Embryonic facial prominence (tissue), 1 donor: ENCODE data around the gene SLC4A7.
A peak's percentile ranks its signal among the peaks of the same experiment; 100 is the strongest.
"Not testable (repeated sequence)": the region's sequence is repeated elsewhere in the genome, so short reads cannot be mapped to it uniquely, and the experiment has no call there.

Experiments
- DNase-seq: peaks from one replicate; pipeline ENCODE4 v3.0.0-alpha.2; 2016; ENCODE audit errors: extremely low spot score

Gene SLC4A7

DNA sequence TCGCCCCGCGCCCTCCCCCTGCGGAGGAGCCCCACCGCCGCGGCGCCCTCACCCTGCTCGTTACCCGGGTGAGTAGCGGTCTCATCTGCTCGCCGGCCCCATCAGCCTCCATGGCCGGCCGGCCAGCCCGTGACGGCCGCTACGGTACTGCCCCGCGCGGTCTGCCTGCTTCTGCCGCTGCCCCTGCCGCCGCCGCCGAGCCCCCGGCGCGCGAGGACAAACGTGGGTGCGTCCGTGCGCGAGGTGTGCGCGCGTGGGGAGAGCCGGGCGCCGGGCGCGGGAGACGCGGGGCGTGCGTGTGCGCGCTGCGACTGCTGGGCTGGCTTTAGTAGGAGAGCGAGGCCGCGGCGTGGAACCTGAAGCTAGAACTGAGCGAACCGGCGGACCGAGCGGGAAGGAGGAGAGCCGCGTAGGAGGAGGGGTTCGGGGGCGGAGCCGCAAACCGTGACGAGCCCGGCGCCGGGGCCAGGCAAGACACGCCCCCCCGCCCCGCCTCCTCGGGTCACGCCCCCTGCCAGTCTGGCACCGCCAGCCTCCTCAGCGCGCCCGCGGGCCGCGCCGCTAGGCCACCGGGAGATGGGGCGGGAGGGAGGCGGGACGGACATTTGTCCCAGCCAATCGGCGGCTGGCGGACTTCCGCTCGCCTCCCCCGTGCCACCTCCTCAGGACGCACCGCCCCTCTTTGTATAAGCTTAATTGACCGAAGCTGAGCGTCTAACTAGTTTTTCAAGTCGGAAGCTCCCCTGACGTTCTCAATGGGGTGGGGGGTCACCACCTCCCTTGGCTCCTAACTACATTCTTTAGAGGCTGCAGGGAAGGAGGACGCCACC lies at the start of gene SLC4A7:
Gene SLC4A7, minus strand, starts transcription at position 370 of the 830 bp plus-strand sequence. Its CDS starts 258 bp downstream, at position 112.
- peak; percentile 93 for DNase-seq

DNA sequence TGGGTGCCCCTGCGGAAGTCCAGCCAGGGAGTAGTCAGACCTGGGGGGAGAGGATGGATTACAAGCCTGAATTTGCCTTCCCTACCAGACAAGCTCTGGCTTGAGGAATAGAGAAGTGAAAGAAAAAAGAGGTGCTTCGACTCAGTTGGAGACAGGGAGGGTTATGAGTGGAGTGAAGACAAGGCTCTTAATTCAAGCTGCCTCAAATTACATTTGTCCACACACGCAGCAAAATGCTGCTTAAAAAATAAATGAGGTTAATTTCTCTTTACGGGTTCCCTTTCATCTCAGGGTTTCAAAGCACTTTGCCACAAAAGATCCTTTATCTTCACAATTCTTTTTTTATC lies 49.0 kb upstream of the SLC4A7 start:
- no peak for DNase-seq

DNA sequence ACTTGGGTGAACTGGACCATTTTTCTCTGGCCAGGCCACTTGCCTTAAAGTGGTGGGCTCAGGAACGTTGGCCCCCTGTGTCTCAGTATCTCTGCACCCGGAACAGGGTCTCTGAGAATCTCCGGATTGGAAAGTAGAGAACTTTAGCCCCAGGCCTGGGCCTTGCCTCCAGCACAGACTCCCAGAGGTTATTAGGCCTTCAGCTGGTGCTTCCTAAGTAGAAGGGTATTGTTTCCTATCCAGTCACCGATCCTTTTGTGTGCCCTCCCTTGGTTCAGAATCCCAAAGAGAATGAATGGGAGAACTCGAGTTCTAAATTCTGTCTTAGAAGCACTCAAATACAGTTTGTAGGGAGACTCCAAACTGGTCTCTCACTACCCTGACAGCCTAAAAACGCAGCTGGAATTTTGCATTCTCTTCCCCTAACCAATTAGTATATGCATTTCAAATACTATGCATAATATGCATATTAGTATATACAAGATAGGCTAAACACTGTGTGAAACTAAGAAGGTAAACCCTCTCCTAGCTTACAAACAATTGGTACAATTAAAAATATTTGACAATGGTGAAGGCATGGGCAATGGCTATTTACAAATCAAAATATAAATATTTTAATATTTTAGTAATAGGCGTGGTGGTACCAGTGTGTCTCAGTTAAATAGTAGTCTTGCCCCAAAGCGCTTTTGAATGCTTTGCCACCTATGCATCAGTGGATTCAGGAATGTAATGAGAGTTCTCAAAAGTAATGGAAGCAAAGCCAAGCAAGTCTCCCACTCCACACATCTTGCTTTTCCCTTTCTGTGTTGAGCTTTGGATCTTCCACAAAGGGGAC lies 48.5 kb upstream of the SLC4A7 start:
- DNase-seq = no peak

DNA sequence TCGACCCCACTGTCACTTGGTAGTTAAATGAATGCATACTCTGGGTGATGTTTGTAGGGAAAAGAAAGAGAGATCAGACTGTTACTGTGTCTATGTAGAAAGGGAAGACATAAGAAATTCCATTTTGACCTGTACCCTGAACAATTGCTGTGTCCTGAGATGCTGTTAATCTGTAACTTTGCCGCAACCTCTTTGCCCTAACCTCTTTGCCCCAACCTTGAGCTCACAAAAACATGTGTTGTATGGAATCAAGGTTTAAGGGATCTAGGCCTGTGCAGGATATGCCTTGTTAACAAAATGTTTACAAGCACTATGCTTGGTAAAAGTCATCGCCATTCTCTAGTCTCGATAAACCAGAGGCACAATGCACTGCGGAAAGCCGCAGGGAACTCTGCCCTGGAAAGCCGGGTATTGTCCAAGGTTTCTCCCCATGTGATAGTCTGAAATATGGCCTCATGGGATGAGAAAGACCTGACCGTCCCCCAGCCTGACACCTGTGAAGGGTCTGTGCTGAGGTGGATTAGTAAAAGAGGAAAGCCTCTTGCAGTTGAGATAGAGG lies 47.1 kb upstream of the SLC4A7 start:
- DNase-seq = not testable (repeated sequence)

DNA sequence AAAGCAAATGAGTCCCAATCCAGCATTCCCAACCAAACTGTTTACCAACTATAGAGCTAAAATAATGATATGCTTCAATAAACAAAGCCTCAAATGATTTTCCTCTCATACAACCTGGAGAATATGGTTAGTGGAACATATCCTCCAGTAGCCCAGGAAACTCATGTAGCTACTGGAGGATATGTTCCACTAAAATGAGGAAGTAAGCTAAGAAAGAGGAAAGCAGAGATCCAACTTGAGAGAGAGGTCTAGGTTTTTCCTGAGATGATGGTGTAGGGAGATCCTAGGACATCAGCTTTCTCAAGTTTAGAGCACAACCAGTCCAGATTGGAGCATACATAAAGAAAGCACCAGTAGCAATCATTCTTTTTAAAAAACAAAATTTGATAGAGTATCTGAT lies 44.6 kb upstream of the SLC4A7 start:
- DNase-seq = no peak

DNA sequence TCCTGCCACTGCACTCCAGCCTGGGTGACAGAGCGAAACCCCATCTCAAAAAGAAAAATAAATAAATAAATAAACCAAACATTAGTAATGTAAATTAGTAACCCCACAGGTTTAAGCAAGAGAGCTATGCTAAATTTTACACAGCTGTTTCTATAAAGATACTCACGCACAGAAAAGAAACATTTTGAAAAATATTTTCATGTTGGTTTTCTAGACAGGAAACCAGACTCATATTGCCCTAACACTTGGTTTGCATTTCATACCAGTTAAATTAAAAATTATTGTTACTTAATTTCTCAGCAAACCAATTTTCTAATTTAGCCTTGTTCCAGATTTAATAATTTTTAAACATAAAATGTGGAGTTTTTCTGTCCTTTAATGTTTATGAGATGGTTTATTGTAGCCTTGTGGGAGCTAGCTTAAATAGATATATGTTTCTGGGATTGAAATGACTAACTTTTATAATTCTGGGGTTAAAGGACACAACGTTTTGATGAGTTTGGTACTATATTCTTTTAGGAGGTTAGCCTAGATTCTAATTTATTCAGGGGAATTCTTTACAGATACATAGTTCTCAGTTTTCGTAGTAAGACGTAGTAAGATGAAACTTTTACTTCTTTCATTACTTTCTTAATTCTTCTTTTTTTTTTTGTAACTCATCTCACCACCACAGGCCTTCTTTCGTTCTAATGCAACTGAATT lies 42.6 kb upstream of the SLC4A7 start:
- DNase-seq = no peak

DNA sequence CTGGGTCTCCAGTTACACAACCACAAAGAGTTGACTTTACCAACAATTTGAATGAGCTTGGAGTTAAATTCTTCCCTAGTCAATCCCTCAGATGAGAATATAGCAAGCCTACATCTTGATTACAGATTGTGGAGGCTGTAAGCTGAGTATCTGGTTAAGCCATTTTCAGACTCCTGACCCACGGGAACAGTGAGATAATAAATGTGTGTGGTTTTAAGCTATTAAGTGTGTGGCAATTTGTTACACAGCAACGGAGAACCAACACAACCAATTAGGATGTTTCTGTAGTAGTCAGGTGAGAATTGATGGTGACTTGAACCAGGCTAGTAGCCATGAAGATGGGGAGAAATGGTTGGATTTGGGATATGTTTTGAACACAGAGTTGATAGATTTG lies 37.7 kb upstream of the SLC4A7 start:
- no peak for DNase-seq

DNA sequence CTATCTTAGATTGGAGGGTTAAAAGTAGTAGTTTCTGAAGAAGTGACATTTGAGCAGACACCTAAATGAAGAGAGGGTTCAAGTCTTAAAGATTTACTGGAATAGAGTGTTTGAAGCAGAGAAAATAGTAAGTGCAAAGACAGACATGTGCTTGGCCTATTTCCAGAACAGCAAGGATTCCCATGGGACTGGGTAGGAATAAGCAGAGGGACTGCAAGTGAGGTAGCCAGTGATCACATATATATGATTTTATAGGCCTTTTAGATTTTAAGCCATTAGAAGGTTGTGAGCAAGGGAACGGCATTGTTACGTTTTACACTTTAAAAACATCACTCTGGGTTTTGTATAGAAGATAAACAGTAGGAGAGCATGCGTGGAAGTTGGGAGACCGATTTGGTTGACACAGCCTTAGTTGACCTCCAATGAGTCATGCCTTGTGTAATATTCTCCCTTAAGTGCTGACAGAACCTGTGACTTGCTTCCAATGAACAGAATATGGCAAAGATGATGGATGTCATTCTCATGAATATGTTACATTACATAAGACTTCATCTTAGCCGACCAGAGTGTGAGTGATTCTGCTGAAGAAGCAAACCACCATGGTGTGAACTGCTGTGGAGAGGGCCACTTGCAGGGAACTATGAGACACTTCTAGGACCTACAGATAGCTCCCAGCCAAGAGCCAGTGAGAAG lies 37.1 kb upstream of the SLC4A7 start:
- no peak for DNase-seq

DNA sequence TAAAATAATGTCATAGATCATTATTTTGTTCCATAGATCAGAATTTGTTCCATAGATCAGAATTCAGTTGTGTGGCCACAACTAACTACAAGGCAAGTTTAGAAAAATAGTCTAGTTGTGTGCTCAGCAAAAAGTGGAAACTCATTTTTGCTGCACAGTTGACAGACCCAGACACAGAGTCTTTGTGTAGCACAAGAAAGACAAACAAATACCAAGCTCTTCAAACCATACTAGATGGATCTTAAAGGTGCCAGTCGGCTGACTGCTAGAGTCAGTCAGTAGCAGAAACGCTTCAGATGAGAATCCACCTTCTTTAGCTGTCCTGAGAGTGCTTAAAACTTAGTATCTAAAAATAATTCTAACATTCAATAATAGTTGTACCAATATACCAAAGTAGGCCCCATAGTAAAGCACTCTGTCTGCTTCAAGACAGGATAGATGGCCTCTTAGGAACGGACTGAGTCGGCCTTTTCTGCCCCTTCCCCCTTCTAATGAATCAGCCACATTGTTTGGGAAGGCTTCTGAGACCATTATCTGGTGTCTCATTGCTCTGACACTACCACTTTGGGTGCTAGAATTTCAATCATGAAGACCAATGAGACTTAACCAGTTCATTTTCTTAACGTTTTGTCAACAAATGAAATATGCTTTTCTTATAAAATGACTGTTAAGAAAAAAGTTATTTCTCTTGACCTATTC lies 27.7 kb upstream of the SLC4A7 start:
- DNase-seq = no peak

DNA sequence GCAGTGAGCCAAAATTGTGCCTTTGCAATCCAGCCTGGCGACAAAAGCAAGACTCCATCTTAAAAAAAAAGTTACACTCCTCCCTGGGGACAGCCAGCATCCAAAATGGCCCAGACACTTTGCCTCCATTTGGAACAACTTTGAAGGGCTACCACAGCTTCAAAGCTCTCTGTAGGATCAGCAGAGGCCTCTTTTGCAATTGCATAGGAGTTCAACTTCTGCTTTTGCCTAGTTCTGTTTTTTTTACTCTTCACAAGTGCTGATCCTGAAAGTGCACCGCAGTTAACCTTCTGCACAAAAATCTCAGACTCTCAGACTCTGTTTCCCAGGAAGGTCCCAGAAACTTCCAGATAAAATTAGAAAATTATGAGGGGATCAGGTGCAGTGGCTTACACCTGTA lies 25.2 kb upstream of the SLC4A7 start:
- no peak for DNase-seq

DNA sequence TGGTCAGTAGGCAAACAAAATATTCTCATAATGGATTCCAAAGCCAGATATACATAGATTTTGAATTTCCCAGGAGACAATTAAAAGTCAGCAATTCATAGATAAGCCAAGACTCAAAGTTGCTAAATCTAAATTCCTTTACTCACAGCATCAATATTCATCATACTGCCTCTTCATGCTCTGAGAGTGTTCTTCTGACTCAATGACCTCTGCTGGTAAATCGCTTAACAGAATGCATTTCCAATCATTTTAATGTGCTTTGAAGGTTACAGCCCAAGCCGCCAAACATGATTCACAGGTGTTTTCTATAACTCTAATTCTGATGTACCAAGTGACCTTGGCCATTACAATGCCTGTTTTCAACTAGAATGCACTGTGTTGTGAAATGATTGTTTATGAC lies 24.2 kb upstream of the SLC4A7 start:
- DNase-seq = no peak

DNA sequence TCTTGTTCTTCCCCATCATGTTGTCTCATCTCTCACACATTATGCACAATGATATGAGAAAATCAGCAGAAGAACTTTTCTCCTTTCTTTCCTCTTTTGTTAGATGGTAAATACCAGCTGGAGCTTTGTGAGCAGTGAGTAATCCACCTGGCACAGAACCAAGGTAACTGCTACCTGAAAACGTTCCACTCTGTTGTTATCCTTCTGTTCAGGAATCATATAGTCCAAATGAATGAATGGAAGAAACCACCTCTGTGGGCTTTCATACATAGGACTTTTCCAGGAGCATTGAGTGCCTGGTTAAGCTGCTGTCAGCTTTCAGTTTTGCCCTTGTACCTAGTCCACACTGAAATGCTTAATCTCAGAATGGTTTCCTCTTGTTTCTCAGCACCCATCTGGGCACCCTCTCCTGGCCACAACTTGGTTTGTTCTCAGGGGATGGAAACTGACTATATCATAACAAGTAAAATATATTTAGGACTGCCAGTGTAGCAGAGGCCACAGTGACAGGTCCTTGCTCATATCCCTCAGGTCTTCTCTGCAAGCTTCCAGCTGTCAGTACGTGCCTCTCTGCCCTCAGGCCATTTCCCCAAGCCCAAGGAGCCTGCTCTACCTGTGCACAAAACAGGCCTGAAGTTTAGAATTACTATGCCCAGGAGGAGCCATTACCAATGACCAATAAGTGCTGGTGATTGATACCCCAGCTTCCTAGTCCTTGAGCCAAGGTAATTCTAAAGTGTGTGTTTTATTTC lies 23.5 kb upstream of the SLC4A7 start:
- DNase-seq = no peak

DNA sequence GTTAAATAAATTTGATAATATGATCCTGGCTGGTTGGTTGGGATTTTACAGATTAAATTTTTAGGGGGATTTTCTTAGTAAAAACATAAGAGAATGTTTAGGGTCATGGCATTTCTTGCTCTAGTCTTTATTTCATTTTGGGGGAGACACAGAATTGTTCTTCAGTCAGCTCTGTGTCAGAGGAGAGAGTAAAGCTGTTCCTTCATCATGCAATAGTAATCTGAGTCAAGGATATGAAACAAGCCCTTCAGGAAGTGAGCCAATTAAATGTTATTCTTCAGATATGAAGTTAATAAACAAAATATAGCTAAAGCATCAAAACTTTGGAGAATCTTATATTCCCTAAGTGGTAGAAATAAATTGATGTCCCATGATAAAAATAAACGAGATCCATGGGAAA lies 22.9 kb upstream of the SLC4A7 start:
- no peak for DNase-seq

DNA sequence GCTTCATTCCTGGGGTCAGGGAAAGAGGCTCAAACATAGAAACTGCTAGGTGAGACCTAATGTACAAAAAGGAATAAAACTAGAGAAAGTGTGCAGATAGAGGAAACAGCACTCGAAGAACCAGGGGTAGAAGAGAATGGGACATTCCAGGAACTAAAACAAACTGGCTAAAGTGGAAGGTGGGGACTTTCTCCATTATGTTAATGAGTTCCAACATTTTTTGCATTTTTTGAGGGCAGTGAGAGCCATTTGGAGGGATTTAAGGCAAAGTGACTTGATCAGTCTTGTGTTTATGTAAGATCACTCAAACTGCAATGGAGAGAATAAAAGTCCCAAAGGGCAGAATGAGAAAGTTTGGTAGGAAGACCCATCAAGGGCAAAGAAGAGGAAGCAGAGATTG lies 20.6 kb upstream of the SLC4A7 start:
- no peak for DNase-seq

DNA sequence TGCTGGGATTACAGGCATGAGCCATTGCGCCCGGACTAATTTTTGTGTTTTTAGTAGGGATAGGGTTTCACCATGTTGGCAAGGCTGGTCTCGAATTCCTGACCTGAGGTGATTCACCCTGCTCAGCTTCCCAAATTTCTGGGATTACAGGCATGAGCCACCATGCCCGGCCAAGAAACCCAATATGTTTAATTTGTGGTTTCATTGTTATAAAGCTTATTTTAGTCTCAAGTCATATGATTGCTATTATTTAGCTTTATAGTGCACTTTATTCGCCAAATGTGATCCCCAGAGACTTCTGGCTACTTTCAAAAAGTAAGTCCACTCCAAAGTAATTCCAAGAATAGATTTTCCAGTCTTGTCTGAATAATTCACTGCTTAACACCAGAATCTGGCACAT lies 19.3 kb upstream of the SLC4A7 start:
- no peak for DNase-seq

DNA sequence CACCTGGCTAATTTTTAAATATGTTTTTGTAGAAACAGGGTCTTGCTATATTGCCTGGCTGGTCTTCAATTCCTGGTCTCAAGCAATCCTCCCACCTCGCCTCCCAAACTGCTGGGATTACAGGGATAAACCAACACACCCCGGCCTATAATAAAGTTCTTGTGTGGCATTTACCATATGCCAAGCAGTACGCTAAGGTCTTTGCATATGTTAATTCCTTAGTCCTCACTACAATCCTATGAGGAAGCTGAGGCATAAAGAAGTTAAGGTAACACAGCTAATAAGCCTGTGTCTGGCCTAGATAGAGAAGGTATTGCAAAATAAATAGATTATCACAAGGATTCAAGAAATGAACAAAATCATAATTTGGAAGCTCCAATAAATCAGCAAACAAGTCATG lies 17.6 kb upstream of the SLC4A7 start:
- no peak for DNase-seq

DNA sequence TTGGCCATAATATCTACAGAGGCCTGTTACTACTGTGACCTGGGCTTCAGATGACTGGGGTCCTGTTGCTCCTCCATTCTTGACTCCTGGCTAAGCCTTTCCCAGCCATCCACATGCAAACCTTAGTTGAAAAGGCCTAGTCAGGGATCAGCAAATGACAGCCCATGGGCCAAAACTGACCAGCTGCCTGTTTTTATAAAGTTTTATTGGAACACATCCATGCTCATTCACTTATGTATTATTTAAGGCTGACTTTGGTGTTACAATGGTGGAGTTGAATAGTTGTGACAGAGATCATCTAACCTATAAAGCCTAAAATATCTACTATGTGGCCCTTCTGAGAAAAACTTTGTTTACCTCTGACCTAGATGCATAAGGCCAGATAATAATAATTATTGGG lies 16.8 kb upstream of the SLC4A7 start:
- no peak for DNase-seq

DNA sequence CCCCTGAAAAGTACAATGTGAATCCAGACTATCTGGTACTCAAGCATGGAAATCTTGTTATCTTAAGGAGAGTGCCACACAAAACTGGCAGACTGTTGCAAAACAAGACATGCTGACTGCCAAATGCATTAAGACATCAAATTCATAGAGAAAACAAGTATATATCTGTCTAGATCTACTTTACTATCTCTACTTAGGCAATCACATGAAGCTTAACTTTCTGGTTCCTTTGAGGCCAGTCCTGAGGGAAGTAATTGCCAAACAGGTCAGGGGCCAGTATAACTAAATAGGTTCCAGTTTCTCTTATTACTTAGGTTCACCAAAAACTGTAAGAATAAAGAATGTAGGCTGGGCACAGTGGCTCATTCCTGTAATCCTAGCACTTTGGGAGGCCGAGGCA lies 15.9 kb upstream of the SLC4A7 start:
- no peak for DNase-seq

DNA sequence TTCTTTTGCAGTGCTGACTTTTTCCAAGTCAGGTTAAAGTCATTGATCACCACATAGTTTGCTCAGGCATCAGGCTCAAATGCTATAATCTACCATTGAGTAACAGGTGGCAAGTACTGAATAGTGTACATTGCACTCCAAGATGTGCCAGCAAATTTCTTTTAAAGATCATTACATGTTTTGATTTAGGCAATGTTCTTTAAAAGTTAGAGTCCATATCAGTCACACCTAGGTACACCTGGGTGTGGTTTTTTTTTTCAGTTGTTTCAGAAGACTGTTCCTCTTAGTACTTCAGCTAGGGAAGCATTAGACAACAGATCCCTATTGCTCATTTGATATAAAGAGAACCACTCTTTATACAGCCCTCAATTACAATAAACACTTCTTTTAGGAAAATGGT lies 10.6 kb upstream of the SLC4A7 start:
- DNase-seq = no peak

DNA sequence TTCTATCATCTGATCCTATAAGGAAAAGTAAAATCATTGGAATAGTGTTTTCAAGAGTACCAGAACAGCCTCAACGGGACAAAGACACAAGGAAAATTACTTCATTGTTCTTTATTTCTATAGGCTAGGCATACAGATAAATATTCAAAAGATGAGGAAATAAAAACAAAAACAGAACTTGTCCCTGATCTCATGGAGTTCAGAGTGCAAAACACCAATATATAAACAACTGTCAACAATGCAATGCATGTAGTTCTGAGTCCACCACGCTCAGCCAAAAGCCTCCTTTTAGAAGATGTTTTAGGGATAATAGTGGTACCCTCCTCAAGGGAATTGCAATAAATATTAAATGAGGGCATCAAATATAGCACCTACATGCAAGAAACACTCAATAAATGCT lies 4.6 kb upstream of the SLC4A7 start:
- no peak for DNase-seq
